GM18951 (cell line): ENCODE data around the gene ZNF280D.

Experiments used
- POLR2A ChIP-seq: IDR thresholded peaks from 4 replicates; pipeline ENCODE4 v1.6.1; 2011; ENCODE audit warnings: mild to moderate bottlenecking; ENCODE audit not compliant: insufficient read length, insufficient read depth; ENCODE audit errors: extremely low read depth
- in situ Hi-C: fragments of 300-500 bp; cut with MboI; formaldehyde crosslinking; loops from one replicate; pipeline ENCODE4 v1.12.0; 2022; ENCODE audit warnings: low sequenced_read_pairs, mixed read lengths, inconsistent platforms; ENCODE audit not compliant: unreplicated experiment

Gene ZNF280D

GRCh38 chr15:56674857-56675256, 58.5 kb downstream of the ZNF280D start:
- in situ Hi-C loops, result no loop called here
- no peak for TF ChIP-seq POLR2A

- no peak for TF ChIP-seq POLR2A
- in situ Hi-C loops, result no loop called here
These were observed 60.6 kb downstream of the ZNF280D start for GRCh38 chr15:56672721-56673120.

- TF ChIP-seq POLR2A, result no peak
- in situ Hi-C loops, result no loop called here
These were observed 65.8 kb downstream of the ZNF280D start for GRCh38 chr15:56667517-56667916.

GRCh38 chr15:56660943-56661342, 72.4 kb downstream of the ZNF280D start:
- in situ Hi-C loops, result no loop called here
- TF ChIP-seq POLR2A, result no peak

- TF ChIP-seq POLR2A, result no peak
- in situ Hi-C loops, result no loop called here
These were observed 74.1 kb downstream of the ZNF280D start for GRCh38 chr15:56659197-56659596.

GRCh38 chr15:56654624-56655023, 78.7 kb downstream of the ZNF280D start:
- in situ Hi-C loops, result no loop called here
- TF ChIP-seq POLR2A, result no peak

GRCh38 chr15:56654216-56654615, 79.1 kb downstream of the ZNF280D start:
- in situ Hi-C loops, result no loop called here
- no peak for TF ChIP-seq POLR2A

GRCh38 chr15:56653787-56654186, 79.5 kb downstream of the ZNF280D start:
- in situ Hi-C loops, result no loop called here
- no peak for TF ChIP-seq POLR2A

GRCh38 chr15:56653107-56653506, 80.2 kb downstream of the ZNF280D start:
- in situ Hi-C loops, result no loop called here
- no peak for TF ChIP-seq POLR2A

- TF ChIP-seq POLR2A, result no peak
- in situ Hi-C loops, result no loop called here
These were observed 85.0 kb downstream of the ZNF280D start for GRCh38 chr15:56648311-56648710.

GRCh38 chr15:56640549-56640948, 92.8 kb downstream of the ZNF280D start:
- TF ChIP-seq POLR2A, result no peak

GRCh38 chr15:56640127-56640526, 93.2 kb downstream of the ZNF280D start:
- in situ Hi-C loops, result no loop called here
- no peak for TF ChIP-seq POLR2A

More at GRCh38 chr15:56640549-56640948, 92.8 kb downstream of the ZNF280D start:
- in situ Hi-C loops, result no loop called here

- no peak for TF ChIP-seq POLR2A
- in situ Hi-C loops, result no loop called here
These were observed 93.7 kb downstream of the ZNF280D start for GRCh38 chr15:56639631-56640030.

- in situ Hi-C loops, result no loop called here
- no peak for TF ChIP-seq POLR2A
These were observed 101.5 kb downstream of the ZNF280D start for GRCh38 chr15:56631765-56632164.

GRCh38 chr15:56628893-56629532, 104.3 kb downstream of the ZNF280D start:
- in situ Hi-C loops, result no loop called here
- TF ChIP-seq POLR2A, result no peak
